ENCODE results near the gene CFAP91. TPM values are rescaled to one million over a fixed set of nuclear protein-coding genes. Genes with fewer than 3 reads are reported as not detected.

The CFAP91 gene
- total and polyA plus RNA-seq, 9 of the 15 experiments (the other 6 are each of a cell fraction or from before 2014, with no cell fraction given), result not detected

GRCh38 chr3:119741657-119742590 is 39.1 kb downstream of the CFAP91 start:
- no peak for FAIRE-seq
- intact Hi-C loops (cut with micrococcal nuclease) (no loop called here), in situ Hi-C loops (cut with MboI) (no loop called here)
- no peaks in the 10 kb centered on the region for H3K79me2 ChIP-seq (ENCODE audit: control insufficient read depth, insufficient read depth, low read length)
- H3K9me1 ChIP-seq (ENCODE audit: control insufficient read depth, insufficient read depth, low read length), result no peaks in the 10 kb centered on the region
- no peaks in the 10 kb centered on the region for H3K4me1 ChIP-seq (replicated peaks in 1 of 2; ENCODE audit: control insufficient read depth in 2 of 2, insufficient read depth in 2 of 2, low read length in 2 of 2)
- no peaks in the 10 kb centered on the region for H4K20me1 ChIP-seq (replicated peaks; ENCODE audit: control insufficient read depth, insufficient read depth, low read length)
- H3K4me2 ChIP-seq (ENCODE audit: insufficient read depth, low read length), result no peak overlapping the region
- H3K27me3 ChIP-seq (ENCODE audit: control insufficient read depth in 2 of 2, insufficient read depth in 2 of 2, low read length in 2 of 2), result peaks cover 6 to 7% of the 10 kb centered on the region in 2 experiments; a peak in 4 of 5 replicates
- H3K36me3 ChIP-seq (ENCODE audit: control insufficient read depth, insufficient read depth, low read length), result no peaks in the 10 kb centered on the region
- H2AFZ ChIP-seq (ENCODE audit: low read depth, low read length), result no peak overlapping the region
- no peak overlapping the region for H3K27ac ChIP-seq (ENCODE audit: extremely low read depth, low read depth, low read length)
- no peak for TF ChIP-seq NEUROD1 (IDR thresholded peaks at IDR 0.05; ENCODE audit: borderline replicate concordance, low read depth, low read length, partially characterized antibody)
- TF ChIP-seq ZNF551 (CRISPR knock-in tag; IDR thresholded peaks at IDR 0.05), result no peak
- no peak for TF ChIP-seq GTF2A2 (tag; IDR thresholded peaks at IDR 0.05)
- no peak for TF ChIP-seq ARID2 (IDR thresholded peaks at IDR 0.05)
- TF ChIP-seq DLX4 (CRISPR knock-in tag; IDR thresholded peaks at IDR 0.05), result no peak
- no peak for TF ChIP-seq RERE (CRISPR knock-in tag; IDR thresholded peaks at IDR 0.05; ENCODE audit: borderline replicate concordance)
- no peak for TF ChIP-seq NCOA1 (IDR thresholded peaks at IDR 0.05; ENCODE audit: low read depth)
- TF ChIP-seq POLR2H (tag; IDR thresholded peaks at IDR 0.05; ENCODE audit: low read depth), result no peak
- ATAC-seq, result no peak
- ChIA-PET POLR2A (interaction anchor here (0.6 to 0.7 kb wide), 2 partner anchors 17 to 95 kb away, joined by 3 read pairs; no protein-coding TSS in a partner anchor), CTCF (ENCODE audit: low intra/inter-chr PET ratio) (no interaction called here)
- no TSS peak for BruUV-seq (replicated peaks)
- H3K9ac ChIP-seq (ENCODE audit: insufficient read depth in 1 of 2, low read depth in 2 of 2, low read length in 2 of 2), result no peak overlapping the region
- no peaks in the 10 kb centered on the region for H3K9me3 ChIP-seq (replicated peaks; ENCODE audit: control insufficient read depth, insufficient read depth, low read depth, low read length)
- H3K4me3 ChIP-seq, result no peak overlapping the region
- no peak for DNase-seq (ENCODE audit: extremely low read depth in 1 of 4, low spot score in 3 of 4)
- 12% methylated on average over 4 of the region's 5 CpGs for WGBS (ENCODE audit: insufficient coverage, low coverage, missing lambda C conversion rate)
